ENCODE measurements around the gene P3H2.
A peak's percentile ranks its signal among the peaks of the same experiment; 100 is the strongest.

P3H2 gene

GRCh38 chr3:190044974-190045373 is 75.7 kb downstream of the P3H2 start:
- DNase-seq = no peak

- no peak for DNase-seq
Observed at GRCh38 chr3:190044142-190044541, 76.6 kb downstream of the P3H2 start.

- DNase-seq = no peak
Observed at GRCh38 chr3:190043741-190044140, 77.0 kb downstream of the P3H2 start.

- no peak for DNase-seq
Observed at GRCh38 chr3:190042558-190042957, 78.1 kb downstream of the P3H2 start.

- no peak for DNase-seq
Observed at GRCh38 chr3:190041333-190042041, 79.2 kb downstream of the P3H2 start.

- DNase-seq = no peak
Observed at GRCh38 chr3:190040145-190040544, 80.6 kb downstream of the P3H2 start.

- peak; percentile 53 for DNase-seq
Observed at GRCh38 chr3:190038050-190038933, 82.4 kb downstream of the P3H2 start.

GRCh38 chr3:190036631-190037030 is 84.1 kb downstream of the P3H2 start:
- no peak for DNase-seq

- no peak for DNase-seq
Observed at GRCh38 chr3:190034446-190034845, 86.3 kb downstream of the P3H2 start.

GRCh38 chr3:190032923-190033322 is 87.8 kb downstream of the P3H2 start:
- DNase-seq = no peak

GRCh38 chr3:190031887-190032752 is 88.6 kb downstream of the P3H2 start:
- DNase-seq = no peak

GRCh38 chr3:190027116-190027515 is 93.6 kb downstream of the P3H2 start:
- DNase-seq = no peak

- no peak for DNase-seq
Observed at GRCh38 chr3:190026154-190026553, 94.5 kb downstream of the P3H2 start.

GRCh38 chr3:190024912-190025311 is 95.8 kb downstream of the P3H2 start:
- DNase-seq = peak; percentile 47

- no peak for DNase-seq
Observed at GRCh38 chr3:190019844-190020243, 100.9 kb downstream of the P3H2 start.

GRCh38 chr3:190019006-190019405 is 101.7 kb downstream of the P3H2 start:
- DNase-seq = no peak

GRCh38 chr3:190018460-190018859 is 102.2 kb downstream of the P3H2 start:
- no peak for DNase-seq

- DNase-seq = peak; percentile 45
Observed at GRCh38 chr3:190017521-190018288, 103.0 kb downstream of the P3H2 start.

- DNase-seq = no peak
Observed at GRCh38 chr3:190016966-190017365, 103.7 kb downstream of the P3H2 start.

- DNase-seq = no peak
Observed at GRCh38 chr3:190014940-190015339, 105.8 kb downstream of the P3H2 start.

GRCh38 chr3:190013943-190014924 is 106.5 kb downstream of the P3H2 start:
- DNase-seq = no peak

Data from MV-4-11 (cell line).